ENCODE results near the gene PLCL2.

PLCL2 gene

DNA sequence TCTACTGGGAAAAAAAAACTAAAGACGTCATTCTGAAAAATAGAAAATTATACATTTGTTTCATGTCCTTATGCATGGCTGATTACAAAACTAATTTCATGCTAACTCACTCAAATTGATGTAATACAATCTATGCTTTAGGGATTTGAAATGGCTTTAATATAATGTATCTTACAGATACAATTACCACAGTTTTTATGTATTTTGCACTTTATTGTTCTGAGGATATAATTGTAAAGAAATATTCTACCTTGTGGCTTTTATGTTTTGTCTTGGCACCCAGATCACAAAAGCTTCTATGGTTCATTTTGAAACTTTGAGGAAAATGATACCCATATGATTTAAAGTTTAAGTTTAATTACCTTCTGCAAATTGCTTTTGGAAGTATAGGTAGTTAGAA is 122.5 kb downstream of the PLCL2 start:
- TF ChIP-seq CTCF (IDR thresholded peaks at IDR 0.05; ENCODE audit: insufficient read depth, low read length, poor library complexity, severe bottlenecking) (no peak), EZH2phosphoT487 (conservative IDR thresholded peaks at IDR 0.05; ENCODE audit: low read length) (no peak)
- H3K9me2 ChIP-seq (replicated peaks; ENCODE audit: insufficient read depth, low read length) = no peaks in the 10 kb centered on the region

DNA sequence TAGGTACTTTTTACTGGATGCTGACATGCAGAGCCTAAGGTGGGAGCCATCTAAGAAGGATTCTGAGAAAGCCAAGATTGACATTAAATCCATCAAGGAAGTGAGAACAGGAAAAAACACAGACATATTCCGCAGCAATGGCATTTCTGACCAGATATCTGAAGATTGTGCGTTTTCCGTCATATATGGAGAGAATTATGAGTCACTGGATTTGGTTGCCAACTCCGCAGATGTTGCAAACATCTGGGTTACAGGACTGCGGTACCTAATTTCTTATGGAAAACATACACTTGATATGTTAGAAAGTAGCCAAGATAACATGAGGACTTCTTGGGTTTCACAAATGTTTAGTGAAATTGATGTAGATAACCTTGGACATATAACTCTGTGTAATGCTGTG is 125.1 kb downstream of the PLCL2 start:
- no peak overlapping the region for H3K27ac ChIP-seq (ENCODE audit: low read depth, low read length)
- no peak for TF ChIP-seq CTCF (IDR thresholded peaks at IDR 0.05; ENCODE audit: insufficient read depth, low read length, poor library complexity, severe bottlenecking)
- no peak for TF ChIP-seq EZH2phosphoT487 (conservative IDR thresholded peaks at IDR 0.05; ENCODE audit: low read length)
- no peaks in the 10 kb centered on the region for H3K9me2 ChIP-seq (replicated peaks; ENCODE audit: insufficient read depth, low read length)
- H3K4me3 ChIP-seq (ENCODE audit: insufficient read depth, low read length, poor library complexity, severe bottlenecking) = no peak overlapping the region
- H3K36me3 ChIP-seq (ENCODE audit: low read length) = no peaks in the 10 kb centered on the region
- no peaks in the 10 kb centered on the region for H3K9me3 ChIP-seq (ENCODE audit: insufficient read depth, low read length)
- no peaks in the 10 kb centered on the region for H3K79me2 ChIP-seq (ENCODE audit: insufficient read depth, low read length)
- H4K20me1 ChIP-seq (ENCODE audit: low read depth, low read length) = 0 out of 2 replicates have a peak, but pooled peaks cover 8% of the 10 kb centered on the region
- H3F3A ChIP-seq (ENCODE audit: insufficient read depth) = no peaks in the 10 kb centered on the region
- H2AFZ ChIP-seq (ENCODE audit: low read depth, low read length, severe bottlenecking) = no peak overlapping the region
- no peaks in the 10 kb centered on the region for H3K27me3 ChIP-seq (ENCODE audit: low read length)
- no peak overlapping the region for H3K9ac ChIP-seq (ENCODE audit: low read length)
- no peak overlapping the region for H3K4me2 ChIP-seq (ENCODE audit: low read depth, low read length, poor library complexity, severe bottlenecking)

More for the DNA sequence above, 122.5 kb downstream of the PLCL2 start:
- no peaks in the 10 kb centered on the region for H3K27me3 ChIP-seq (ENCODE audit: low read length)
- no peaks in the 10 kb centered on the region for H3K36me3 ChIP-seq (ENCODE audit: low read length)
- H3F3A ChIP-seq (ENCODE audit: insufficient read depth) = no peaks in the 10 kb centered on the region
- 0 out of 2 replicates have a peak, but pooled peaks cover 8% of the 10 kb centered on the region for H4K20me1 ChIP-seq (ENCODE audit: low read depth, low read length)
- H3K4me3 ChIP-seq (ENCODE audit: insufficient read depth, low read length, poor library complexity, severe bottlenecking) = no peak overlapping the region
- no peak overlapping the region for H3K4me2 ChIP-seq (ENCODE audit: low read depth, low read length, poor library complexity, severe bottlenecking)
- no peaks in the 10 kb centered on the region for H3K79me2 ChIP-seq (ENCODE audit: insufficient read depth, low read length)
- H3K9ac ChIP-seq (ENCODE audit: low read length) = no peak overlapping the region
- no peaks in the 10 kb centered on the region for H3K9me3 ChIP-seq (ENCODE audit: insufficient read depth, low read length)
- no peak overlapping the region for H3K27ac ChIP-seq (ENCODE audit: low read depth, low read length)
- no peak overlapping the region for H2AFZ ChIP-seq (ENCODE audit: low read depth, low read length, severe bottlenecking)

DNA sequence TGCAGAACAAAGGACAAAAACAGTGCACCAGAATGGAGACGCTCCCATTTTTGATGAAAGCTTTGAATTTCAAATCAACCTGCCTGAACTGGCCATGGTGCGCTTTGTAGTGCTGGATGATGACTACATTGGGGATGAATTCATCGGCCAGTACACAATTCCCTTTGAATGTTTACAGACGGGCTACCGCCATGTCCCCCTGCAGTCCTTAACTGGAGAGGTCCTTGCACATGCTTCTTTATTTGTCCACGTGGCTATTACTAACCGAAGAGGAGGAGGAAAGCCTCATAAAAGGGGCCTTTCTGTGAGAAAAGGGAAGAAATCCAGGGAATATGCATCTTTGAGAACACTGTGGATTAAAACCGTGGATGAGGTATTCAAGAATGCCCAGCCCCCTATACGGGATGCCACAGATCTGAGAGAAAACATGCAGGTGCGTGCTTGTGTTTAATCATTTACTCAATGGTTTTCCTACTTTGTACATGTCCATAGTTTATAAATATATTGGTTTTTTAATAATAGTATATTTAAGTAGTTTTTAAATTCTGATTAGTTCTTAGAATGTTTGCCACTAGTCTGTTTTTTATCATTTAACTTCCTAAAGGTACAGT is 127.1 kb downstream of the PLCL2 start:
- no peak overlapping the region for H3K4me2 ChIP-seq (ENCODE audit: low read depth, low read length, poor library complexity, severe bottlenecking)
- no peak for TF ChIP-seq CTCF (IDR thresholded peaks at IDR 0.05; ENCODE audit: insufficient read depth, low read length, poor library complexity, severe bottlenecking)
- no peak for TF ChIP-seq EZH2phosphoT487 (conservative IDR thresholded peaks at IDR 0.05; ENCODE audit: low read length)
- H4K20me1 ChIP-seq (ENCODE audit: low read depth, low read length) = no peaks in the 10 kb centered on the region
- H3K79me2 ChIP-seq (ENCODE audit: insufficient read depth, low read length) = no peaks in the 10 kb centered on the region
- no peak overlapping the region for H3K9ac ChIP-seq (ENCODE audit: low read length)
- no peaks in the 10 kb centered on the region for H3F3A ChIP-seq (ENCODE audit: insufficient read depth)
- H3K4me3 ChIP-seq (ENCODE audit: insufficient read depth, low read length, poor library complexity, severe bottlenecking) = no peak overlapping the region
- H3K9me2 ChIP-seq (replicated peaks; ENCODE audit: insufficient read depth, low read length) = no peaks in the 10 kb centered on the region
- no peak overlapping the region for H2AFZ ChIP-seq (ENCODE audit: low read depth, low read length, severe bottlenecking)
- H3K27ac ChIP-seq (ENCODE audit: low read depth, low read length) = no peak overlapping the region
- no peaks in the 10 kb centered on the region for H3K36me3 ChIP-seq (ENCODE audit: low read length)
- H3K9me3 ChIP-seq (ENCODE audit: insufficient read depth, low read length) = no peaks in the 10 kb centered on the region
- H3K27me3 ChIP-seq (ENCODE audit: low read length) = no peaks in the 10 kb centered on the region

All from SU-DHL-6 (cell line).